ENCODE measurements around the gene GLTP.

Gene GLTP

DNA sequence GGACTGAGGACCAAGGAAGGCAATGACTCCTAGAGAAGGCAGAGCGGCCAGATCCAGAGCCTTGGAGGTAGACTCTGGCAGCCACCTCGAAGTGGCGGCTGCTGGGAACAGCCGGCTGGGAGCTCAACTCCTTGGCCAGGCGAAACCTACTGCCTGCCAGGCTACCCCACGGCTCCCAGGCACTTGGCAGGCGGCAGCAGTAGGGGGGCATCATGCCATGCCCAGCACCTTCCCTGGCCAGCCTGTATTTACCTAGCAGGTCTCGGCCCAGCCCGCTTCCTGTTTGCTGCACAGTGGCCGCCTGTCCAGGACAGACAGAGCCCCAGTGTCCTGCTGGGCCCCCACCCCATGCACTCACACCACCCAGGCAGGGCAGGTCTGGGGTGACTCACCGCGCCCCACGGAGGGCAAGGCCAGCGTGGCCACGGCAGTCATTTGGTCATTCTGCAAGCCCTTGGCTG is 57.4 kb downstream of the GLTP start:
- no peak for DNase-seq (ENCODE audit: low read depth, low spot score)

DNA sequence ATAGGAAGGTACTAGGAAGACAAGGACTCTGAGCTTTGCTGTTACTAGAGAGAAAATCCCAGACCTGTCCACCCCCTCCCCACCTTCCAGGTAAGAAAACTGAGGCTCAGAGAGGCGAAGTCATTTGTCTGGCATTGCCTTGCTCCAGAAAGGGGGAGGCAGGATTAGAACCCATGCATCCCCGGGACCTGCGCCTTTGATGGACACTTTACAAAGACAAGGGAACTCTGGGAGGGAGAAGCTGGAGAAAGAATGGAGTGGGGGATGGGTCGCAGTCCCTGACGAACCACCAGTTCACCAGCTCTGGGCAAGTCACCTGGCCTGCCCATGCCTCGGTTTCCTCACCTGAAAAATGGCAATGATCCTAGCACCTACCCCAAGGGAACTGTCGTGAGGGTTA is 57.9 kb downstream of the GLTP start:
- no peak for DNase-seq (ENCODE audit: low read depth, low spot score)

DNA sequence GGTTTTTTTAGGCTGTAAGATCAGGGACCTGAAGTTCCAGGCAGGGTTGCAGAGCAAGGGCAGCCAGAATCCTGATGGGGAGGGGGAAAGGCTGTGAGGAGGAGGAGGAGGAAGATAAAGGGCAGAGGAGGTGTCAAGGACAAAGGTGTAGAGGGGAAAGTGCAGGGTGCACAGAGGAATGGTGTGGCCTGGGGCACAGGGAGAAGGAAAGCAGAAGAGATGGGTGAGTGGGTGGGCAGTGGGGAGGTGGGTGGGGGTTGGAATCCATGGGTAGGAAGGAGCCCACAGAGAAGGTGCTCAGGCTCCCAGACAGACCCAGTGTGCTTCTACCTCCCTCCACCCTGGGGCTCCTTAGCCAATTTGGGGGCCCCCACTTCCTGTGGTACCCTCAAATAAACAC is 58.4 kb downstream of the GLTP start:
- DNase-seq (ENCODE audit: low read depth, low spot score): no peak

DNA sequence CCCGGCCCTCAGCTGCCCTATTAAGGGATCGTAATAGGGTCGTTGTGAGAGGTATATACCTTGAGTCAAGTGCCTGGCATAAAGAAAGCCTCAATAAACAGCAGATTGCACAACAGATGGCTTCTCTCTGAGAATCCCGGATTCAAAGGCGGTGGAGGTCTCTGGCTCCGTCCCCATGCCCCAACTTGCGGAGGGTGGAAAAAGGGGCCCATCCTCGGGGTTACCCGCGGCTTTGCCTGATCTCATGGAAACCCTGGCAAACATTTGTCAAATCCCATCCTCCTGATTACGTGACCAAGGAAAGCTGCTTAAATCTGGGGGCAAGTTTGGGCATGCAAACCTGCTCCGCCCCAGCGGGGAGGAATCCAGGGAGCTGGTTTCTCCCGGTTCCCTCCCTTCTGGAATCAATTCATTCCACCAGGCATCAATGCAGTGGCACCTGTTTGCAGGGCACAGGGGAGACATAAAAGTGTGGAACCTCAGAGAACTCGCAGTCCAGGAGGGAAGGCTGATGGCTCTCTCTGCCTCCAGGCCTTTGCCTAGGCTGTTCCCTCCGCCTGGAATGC is 59.4 kb downstream of the GLTP start:
- DNase-seq (ENCODE audit: low read depth, low spot score): no peak

DNA sequence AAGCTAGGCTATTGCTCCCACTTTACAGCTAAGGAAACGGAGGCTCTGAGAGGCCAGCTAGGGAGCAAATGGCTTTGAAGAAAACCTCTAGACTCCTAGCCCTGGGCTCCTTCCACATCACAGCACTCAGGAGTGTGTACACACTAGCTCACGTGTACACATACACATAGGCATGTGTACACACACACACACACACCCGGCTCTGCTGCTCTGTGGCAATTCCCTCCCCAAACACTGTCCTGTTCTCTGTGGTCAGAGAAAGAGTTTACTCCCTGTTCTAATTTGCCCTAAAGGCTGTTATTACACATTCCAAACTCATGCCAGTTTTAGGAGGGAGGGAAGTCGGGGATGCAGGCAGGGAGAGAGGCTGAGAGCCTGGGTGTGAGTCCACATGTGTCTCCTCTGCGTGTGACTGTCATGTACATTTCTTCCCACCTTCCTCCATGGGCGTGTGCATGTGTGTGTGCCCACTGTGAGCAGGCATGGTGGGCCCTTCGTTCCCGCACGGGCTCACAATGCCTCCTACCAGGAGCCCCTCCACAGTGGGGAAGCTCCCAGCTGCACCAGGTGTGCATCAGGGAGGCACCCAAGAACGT is 61.3 kb downstream of the GLTP start:
- DNase-seq (ENCODE audit: low read depth, low spot score): no peak

DNA sequence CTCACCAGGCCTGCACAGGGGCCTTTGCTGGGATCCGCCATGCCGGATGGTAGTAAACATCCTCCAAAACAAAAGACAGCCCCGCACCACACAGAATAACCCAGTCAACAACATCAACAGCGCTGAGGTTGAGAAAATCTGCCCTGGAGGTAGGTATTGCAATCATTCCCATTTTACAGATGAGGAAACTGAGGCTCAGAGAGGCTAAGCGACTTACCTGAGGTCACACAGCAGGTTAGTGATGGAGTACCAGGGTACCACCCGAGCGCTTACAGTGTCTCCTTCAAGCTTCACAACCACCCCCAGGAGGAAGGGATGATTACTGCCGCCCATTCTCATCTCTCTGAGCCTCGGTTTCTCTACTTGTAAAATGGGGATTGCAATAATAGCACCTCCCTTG is 62.1 kb downstream of the GLTP start:
- DNase-seq (ENCODE audit: low read depth, low spot score): no peak

DNA sequence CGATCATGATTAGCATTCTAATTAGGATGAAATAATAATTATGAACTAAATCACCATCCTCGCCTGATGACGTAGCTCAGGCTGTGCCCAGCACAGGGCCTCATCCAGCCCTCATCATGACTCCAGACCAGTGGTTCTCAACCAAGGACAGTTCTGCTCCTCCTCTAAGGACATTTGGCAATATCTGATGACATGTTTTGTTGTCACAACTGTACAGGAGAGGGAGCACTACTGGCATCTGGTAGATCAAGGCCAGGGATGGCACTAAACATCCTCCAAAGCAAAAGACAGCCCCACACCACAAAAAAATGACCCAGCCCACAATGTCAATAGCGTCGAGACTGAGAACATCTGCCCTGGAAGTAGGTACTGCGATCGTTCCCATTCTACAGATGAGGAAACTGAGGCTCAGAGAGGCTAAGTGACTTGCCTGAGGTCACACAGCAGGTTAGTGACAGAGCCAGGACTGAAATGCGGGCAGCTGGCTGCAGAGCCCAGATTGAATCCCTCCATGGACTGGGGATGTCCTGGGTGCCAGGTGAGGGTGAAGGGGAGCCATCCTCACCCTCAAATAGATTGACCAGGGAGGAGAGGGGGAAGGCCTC is 62.6 kb downstream of the GLTP start:
- no peak for DNase-seq (ENCODE audit: low read depth, low spot score)

DNA sequence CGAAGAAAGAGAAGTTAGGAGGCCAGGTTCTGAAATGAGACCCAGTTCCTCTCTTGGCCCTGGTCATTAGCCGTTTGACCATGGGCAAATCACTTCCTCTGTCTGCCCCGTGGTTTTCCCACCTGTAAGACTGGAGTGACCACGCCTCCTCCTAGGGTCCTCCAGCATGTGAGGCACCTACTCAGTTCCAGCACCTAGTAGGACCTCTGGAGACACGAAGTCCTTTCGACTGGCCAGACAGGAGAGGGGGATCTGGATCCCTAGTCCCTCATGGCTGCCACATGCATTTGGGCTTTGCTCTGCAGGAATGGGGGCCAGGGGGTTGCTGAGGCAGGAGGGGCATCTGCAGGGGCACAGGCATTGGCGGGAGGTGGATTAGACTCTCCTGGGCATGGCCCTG is 63.5 kb downstream of the GLTP start:
- DNase-seq (ENCODE audit: low read depth, low spot score): no peak

DNA sequence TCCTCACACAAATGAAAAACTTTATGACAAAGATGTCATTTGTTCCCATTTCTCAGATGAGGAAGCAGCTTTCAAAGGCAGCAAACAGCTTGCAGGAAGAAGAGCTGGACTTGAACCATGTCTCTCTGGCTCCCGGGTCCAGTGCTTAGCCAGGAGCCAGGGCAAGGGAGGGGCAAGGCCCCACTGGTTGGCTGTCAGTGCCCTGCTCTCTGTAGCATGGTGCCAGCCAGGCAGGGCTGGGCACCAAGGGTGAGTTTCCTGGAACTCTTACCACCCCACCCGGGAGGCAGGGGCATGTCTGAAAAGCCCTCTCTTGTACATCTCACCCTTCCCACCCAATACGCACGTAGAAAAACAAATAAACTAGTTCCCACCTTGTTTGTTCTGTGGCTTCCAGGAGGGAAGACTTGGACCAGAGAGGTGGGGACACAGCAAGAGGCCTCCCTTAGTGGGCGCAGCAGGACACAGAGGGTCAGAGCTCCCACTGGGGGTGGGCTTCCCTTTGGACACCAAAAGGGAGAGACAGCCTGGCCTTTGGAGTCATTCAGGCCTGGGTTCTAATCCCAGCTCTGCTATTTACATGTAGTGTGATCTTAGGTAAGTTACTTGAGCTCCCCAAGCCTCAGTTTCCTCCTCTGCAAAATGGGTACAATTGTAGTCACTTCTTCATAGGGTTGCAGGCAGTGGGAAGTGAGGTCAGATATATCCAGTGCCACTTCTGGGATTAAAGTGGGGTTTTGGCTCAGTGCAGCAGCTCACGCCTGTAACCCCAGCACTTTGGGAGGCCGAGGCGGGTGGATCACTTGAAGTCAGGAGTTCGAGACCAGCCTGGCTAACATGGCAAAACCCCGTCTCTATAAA is 64.4 kb downstream of the GLTP start:
- DNase-seq (ENCODE audit: low read depth, low spot score): no peak

DNA sequence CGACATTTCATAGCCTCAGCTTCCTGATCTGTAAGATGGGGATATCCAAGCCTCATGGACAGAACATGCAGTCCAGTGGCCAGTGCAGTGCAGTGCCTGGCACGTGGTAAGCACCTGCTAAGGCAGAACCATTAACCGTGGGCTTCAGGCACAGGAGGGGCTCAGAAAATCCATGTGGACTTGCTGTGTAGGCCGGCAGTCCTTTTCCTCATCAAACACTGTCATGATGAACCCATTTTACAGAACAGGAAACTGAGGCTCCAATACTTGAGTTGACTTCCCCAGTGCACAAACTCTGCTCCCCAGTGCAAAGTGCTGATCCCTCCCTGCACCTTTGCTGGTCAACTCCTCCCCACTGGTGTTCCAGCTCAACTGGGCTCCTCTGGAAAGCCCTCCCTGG is 65.1 kb downstream of the GLTP start:
- DNase-seq (ENCODE audit: low read depth, low spot score): no peak

DNA sequence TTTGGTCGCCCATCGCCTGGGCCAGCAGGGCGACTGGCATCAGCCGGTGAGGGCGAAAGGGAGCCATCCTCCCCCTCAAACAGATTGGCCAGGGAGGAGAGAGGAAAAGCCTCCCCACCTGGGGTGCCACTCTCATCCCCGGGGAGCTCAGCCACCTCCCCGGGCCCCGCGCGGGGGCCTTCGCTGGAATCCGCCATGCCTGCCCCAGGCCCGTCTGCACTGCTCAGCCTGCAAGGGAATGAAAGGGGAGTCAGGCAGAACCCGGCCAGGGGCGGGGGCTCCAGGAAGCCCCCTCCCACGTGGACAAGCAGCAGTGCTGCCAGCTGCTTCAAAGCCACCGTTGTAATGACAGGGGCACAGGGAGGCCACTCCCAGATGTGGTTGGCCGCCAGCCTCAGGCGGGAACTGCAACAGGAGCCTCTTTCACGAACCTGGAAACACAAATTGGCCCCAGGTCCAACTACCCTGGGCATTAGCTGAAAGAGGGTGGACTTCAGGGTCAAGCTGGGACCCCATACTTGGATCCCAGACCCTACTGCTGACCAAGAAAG is 65.7 kb downstream of the GLTP start:
- no peak for DNase-seq (ENCODE audit: low read depth, low spot score)

DNA sequence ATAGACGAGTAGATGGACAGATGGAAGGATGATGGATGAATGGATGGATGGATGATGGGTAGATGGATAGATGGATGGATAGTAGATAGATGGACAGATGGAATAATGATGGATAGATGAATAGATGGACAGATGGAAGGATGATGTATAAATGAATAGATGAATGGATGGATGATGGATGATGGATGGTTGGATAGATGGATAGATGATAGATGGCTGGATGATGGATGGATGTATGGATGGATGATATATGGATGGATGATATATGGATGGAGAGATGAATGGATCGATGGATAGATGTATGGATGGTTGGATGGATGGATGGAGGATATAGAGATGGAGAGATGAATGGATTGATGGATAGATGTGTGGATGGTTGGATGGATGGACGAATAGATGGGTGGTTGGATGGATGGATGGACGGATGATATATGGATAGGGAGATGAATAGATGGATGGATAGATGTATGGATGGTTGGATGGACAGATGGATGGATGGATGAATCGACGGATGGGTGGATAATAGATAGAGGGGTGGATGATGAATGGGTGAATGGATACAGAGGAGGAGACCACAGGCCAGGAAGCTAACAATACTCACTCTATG is 66.4 kb downstream of the GLTP start:
- DNase-seq (ENCODE audit: low read depth, low spot score): no peak

DNA sequence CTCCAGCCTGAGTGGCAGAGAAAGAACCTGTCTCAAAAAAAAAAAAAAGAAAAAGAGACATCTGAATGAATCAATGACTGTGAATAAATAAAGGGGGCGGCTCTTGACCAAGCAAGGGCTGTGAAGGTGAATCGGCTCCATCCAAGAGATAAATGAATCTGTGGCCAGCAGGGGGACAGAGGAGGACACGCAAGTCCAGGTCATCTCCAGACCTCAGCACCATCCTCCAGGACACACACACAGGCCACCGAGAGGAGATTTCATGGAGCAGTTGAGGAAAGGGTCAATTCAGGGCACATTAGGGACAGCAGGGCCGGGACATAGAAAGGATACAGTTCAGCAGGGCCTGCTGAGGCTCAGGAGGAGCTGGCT is 68.7 kb downstream of the GLTP start:
- DNase-seq (ENCODE audit: low read depth, low spot score): no peak

DNA sequence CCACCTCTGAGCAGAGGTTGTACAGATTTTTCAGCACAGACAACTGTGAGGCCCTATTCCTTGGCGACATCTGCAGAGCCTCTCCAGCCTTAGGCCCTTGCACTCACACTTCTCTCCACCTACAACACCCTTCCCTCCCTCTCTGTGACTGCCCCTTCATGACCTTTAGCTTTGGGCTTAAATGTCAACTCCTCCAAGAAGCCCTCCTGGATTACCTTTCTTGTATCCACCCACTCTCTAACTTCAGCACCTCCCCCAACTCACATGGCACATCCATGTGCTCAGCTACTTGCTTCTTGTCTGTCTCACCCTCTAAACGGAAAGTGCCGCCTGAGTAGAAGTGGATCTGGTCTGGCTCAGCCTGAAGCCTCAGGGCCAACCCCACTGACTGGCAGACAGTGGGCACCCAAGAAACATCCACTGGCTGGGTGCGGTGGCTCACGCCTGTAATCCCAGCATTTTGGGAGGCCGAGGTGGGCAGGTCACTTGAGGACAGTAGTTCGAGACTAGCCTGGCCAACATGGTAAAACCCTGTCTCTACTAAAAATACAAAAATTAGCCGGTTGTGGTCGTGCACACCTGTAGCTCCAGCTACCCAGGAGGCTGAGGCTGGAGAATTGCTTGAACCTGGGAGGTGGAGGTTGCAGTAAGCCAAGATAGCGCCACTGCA is 69.3 kb downstream of the GLTP start:
- DNase-seq (ENCODE audit: low read depth, low spot score): no peak

DNA sequence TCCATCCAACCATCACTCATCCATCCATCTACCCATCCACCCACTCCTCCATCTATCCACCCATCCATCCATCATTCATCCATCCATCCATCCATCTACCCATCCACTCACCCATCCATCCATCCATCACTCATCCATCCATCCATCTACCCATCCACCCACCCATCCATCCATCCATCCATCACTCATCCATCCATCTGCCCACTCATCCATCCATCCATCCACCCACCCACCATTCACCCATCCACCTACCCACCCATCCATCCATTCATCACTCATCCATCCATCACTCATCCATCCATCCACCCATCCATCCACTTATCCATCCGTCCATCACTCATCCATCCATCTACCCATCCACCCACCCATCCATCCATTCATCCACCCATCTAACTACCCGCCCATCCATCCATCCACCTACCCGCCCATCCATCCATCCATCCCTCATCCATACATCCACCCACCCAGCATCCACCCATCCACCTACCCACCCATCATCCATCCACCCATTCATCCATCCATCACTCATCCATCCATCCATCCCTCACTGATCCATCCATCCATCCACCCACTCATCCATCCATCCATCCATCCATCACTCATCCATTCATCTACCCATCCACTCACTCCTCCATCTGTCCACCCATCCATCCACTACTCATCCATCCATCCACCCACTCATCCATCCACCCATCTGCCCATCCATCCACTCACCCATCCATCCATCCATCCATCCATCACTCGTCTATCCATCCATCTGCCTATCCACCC is 71.3 kb downstream of the GLTP start:
- no peak for DNase-seq (ENCODE audit: low read depth, low spot score)

DNA sequence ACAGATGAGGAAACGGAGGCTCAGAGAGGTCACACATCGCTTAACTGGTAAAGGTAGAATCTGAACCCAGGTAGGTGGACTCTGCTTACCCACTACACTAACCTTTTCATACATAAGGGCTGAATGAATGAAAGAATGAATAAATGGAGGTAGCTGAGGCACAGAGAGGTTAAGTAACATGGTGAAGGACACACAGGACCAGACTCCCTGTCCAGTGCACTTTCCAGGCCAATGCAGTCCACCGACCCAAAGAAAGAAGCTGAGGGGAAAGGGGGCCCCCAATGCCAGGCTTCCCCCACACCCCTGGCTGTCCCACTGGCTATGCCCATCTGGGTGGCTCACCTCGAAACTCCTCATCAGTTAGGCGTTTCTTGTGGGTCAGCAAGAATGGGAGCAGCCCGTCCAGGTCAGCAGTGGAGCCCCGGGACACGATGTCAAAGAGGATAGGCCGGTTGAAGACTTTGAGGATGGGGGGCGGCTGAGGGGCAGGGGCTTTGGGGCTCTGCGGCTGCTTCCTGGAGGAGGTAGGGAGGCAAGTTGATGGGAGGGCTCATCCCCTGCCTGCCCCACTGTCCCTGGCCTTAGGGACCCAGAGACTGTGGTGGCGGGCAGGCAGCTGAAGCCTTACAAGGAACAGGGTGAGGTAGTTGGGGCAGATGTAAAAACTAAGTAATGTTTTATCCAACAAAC is 72.2 kb downstream of the GLTP start:
- no peak for DNase-seq (ENCODE audit: low read depth, low spot score)

DNA sequence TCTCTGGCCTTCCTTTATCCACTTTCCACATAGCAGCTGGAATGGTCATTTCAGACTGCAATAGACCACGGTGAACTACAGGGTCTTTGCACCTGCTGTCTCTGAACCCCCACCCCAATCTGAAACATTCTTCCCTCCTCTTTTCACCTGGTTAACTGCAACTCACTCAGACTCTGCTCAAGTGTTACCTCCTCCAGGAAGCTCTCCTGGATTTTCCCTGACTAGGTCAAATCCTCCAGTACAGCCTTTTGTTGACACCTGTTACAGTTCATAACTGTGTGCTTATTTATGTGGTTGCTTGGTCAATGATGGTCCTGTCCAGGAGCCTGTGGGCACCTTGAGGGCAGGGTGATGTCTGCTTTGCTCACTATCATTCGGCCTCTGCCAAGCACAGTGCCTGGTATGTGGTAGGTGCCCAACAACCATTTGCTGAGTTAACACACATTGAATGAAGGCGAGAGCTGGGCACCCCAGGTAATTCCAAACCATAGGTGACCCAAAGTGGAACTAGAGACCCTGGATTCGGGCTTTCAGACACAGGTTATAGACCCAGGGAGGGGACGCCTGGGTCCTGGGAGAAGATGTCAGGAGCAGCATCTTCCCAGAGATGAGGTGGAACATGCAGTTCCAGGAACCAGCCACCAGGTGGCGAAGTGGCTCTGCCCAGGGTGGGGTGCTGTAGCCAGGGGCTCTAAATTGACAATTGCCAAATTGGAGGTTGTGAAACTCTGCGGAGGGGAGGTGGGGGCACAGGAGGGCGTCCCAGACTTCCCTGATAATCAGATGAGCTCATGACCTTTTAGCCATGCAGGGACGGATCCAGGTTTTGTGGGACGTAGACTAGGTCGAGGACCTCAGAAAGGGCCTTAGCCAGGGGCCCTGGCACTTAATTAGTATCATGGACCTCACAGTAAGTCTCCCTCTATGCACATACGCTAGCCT is 75.2 kb downstream of the GLTP start:
- DNase-seq (ENCODE audit: low read depth, low spot score): peak; percentile 20

DNA sequence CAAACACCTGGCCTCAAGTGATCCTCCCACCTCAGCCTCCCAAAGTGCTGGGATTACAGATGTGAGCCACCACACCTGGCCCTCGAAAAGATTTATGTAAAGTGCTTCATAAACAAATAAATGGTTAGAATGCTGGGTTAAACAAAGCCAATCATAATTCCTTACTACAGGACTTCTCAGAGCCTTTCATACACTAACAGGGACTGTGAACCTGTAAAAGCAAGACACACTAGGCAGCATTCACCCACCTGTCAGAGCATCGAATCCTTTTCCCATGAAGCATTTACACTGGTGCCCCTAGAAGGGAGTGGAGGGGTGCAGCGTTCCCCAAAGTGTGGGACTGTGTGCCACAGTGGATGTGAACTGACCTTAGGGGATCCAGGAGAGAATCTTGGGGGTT is 76.7 kb downstream of the GLTP start:
- DNase-seq (ENCODE audit: low read depth, low spot score): no peak

DNA sequence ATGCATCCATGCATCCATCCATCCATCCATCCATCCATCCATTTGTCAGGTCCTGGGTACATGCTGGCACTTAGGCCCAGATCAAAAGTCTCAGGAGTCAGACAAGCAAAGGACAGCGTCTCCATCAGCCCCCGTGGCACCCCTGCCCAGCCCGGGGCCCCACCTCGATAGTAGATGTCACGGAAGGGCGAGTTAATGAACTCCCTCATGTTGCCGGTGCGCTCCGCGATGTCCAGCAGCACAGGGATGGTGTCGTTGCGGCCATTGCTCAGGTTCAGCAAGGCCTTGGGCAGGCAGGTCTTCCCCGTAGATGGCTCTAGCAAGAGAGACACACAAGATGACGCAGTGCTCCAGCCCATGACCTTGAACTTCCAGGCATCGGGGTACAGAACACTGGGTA is 77.5 kb downstream of the GLTP start:
- DNase-seq (ENCODE audit: low read depth, low spot score): no peak
